GM23248 (cell line): ENCODE results near the gene TMEM267.

Experiments used
- EZH2 ChIP-seq: fragments of 200-600 bp; sonication (generic); IDR thresholded peaks from 2 replicates; pipeline ENCODE4 v1.6.1; 2018; ENCODE audit warnings: antibody characterized with exemption, mild to moderate bottlenecking; ENCODE audit not compliant: insufficient read depth, poor library complexity, severe bottlenecking
- EZH2phosphoT487 ChIP-seq: fragments of 200-600 bp; sonication (generic); IDR thresholded peaks from 2 replicates; pipeline ENCODE4 v1.6.1; 2018; ENCODE audit warnings: antibody characterized with exemption, moderate library complexity, mild to moderate bottlenecking, low read depth; ENCODE audit not compliant: insufficient read depth

DNA sequence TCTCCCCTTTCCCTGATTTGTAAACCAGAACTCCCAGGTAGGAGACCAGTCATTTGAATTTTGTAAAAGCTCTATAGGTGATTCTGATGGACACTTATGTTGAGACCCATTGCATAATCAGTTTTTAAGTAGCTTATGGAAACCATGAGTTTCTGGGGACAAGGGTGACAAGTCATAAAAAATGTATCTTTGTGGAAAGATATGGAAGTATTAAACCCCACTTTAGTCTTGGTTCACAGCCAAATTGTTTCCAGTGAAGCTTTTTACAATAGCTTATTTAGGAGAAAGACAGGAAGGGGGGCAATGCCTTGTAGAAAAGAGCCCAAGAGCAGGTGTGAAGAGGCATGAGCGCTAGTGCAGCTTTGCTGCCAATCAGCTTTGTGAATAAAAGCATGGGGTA is 71.0 kb downstream of the TMEM267 start:
- TF ChIP-seq EZH2 (no peak), EZH2phosphoT487 (no peak)
